LNCAP (cell line): ENCODE data around the gene PPARGC1A.

Experiments
- TF ChIP-seq, protein P1 (sequence below): fragments of 450-650 bp; IDR thresholded peaks from 2 replicates; pipeline ENCODE4 v1.5.1; 2017; ENCODE audit warnings: mild to moderate bottlenecking

Gene PPARGC1A

GRCh38 chr4:23775694-23776093 lies 114.2 kb downstream of the PPARGC1A start:
- TF ChIP-seq, protein P1, sequence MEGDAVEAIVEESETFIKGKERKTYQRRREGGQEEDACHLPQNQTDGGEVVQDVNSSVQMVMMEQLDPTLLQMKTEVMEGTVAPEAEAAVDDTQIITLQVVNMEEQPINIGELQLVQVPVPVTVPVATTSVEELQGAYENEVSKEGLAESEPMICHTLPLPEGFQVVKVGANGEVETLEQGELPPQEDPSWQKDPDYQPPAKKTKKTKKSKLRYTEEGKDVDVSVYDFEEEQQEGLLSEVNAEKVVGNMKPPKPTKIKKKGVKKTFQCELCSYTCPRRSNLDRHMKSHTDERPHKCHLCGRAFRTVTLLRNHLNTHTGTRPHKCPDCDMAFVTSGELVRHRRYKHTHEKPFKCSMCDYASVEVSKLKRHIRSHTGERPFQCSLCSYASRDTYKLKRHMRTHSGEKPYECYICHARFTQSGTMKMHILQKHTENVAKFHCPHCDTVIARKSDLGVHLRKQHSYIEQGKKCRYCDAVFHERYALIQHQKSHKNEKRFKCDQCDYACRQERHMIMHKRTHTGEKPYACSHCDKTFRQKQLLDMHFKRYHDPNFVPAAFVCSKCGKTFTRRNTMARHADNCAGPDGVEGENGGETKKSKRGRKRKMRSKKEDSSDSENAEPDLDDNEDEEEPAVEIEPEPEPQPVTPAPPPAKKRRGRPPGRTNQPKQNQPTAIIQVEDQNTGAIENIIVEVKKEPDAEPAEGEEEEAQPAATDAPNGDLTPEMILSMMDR: peak; percentile 50; the same call in 1 of the 2 replicates

DNA sequence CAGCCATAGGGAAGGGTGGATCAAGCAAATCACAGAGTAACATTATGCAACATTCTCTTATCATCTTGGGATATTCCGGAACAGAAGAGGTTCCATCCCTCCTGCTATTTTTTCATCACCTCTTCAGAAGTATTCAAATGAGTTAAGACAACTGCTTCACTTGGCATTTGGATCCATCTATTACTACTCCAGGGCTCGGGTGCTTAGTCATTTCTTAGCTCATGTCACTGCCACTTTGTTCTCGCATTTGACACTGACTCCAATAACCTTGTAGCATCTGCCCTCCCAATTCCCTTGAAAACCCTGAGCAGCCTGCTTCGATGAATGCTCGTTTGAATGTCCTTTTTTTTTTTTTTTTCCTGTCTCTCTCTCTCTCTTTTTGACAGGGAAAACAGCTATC lies 114.9 kb downstream of the PPARGC1A start:
- TF ChIP-seq, protein P1: no peak

GRCh38 chr4:23773884-23774636 lies 115.8 kb downstream of the PPARGC1A start:
- TF ChIP-seq, protein P1: no peak

DNA sequence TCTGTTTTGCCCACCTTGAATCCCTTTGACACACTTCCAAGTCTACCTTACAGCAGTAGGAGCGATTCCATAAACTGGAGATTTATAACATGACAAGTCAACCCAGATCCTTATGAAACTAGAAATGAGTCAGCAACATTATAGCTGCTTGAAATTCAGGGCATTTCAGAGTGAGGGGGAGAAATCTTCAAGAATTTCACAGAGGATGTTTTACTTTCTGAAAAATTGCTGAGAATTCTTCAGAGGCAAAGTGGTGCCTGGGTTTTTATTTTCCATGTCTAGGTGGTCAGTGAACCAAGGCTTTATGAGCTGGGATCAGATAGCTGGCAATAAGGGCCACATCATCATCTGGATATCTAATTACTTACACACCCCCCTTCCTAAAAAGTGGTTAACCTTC lies 119.8 kb downstream of the PPARGC1A start:
- TF ChIP-seq, protein P1: no peak

DNA sequence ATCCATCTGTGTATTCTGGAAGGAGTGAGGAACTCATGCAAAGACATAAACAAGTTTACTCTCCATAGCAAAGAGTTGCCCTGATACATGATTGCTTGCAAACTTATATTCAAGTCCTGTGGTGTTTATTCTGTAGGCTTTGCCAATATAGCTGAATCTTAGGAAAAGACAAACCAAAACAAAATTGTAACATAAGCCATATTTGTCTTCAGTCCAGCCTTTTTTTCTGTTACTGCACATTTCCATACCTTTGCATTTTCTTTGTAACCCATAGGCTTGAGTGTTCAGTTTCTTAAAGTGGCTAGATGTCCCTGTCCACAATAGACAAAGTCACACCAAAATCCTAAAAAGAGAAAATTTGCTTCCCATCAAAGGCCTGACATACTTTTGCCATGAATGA lies 120.4 kb downstream of the PPARGC1A start:
- TF ChIP-seq, protein P1: no peak

- TF ChIP-seq, protein P1: no peak
These were observed 121.3 kb downstream of the PPARGC1A start for GRCh38 chr4:23768541-23768940.

GRCh38 chr4:23766344-23766743 lies 123.5 kb downstream of the PPARGC1A start:
- TF ChIP-seq, protein P1: no peak
